CD14-positive monocyte (primary cell): ENCODE results near the gene ARHGEF25. TPM values are rescaled to one million over a fixed set of nuclear protein-coding genes. Genes with fewer than 3 reads are reported as not detected.

Experiments
- DNase-seq, 3 donors: peaks; one replicate each; pipeline ENCODE4 v3.0.0-alpha.2; 2011 to 2022
- H2AFZ ChIP-seq: 2 replicates; pipeline ENCODE4 v1.6.0; 2012; ENCODE audit warnings: mild to moderate bottlenecking, low read depth, low read length, inconsistent platforms; ENCODE audit not compliant: insufficient read depth, poor library complexity, severe bottlenecking
- H3K27ac ChIP-seq, 2 donors: 1 replicate in 1 of 2; 2 replicates in 1 of 2; pipeline ENCODE4 v1.5.1; 2012 to 2013; ENCODE audit warnings: low read length in 2 of 2, control low read depth in 1 of 2, inconsistent platforms in 1 of 2, low read depth in 1 of 2, mild to moderate bottlenecking in 1 of 2
- H3K27me3 ChIP-seq, 2 donors: one replicate each; pipeline versions ENCODE4 v1.6.0 to v1.6.1; 2011 to 2013; ENCODE audit warnings: low read length in 2 of 2; ENCODE audit not compliant: control insufficient read depth in 2 of 2, insufficient read depth in 2 of 2
- H3K36me3 ChIP-seq, 2 donors: replicated peaks in 1 of 2; 1 replicate in 1 of 2; 2 replicates in 1 of 2; pipeline versions ENCODE4 v1.5.1 to v1.6.1; 2012 to 2013; ENCODE audit warnings: low read length in 2 of 2, control low read depth in 1 of 2, inconsistent platforms in 1 of 2, mild to moderate bottlenecking in 1 of 2; ENCODE audit not compliant: insufficient read depth in 2 of 2, control insufficient read depth in 1 of 2
- H3K4me1 ChIP-seq, 2 donors: 1 replicate in 1 of 2; 2 replicates in 1 of 2; pipeline versions ENCODE4 v1.5.1 to v1.6.1; 2012 to 2013; ENCODE audit warnings: low read length in 2 of 2, control low read depth in 1 of 2, inconsistent platforms in 1 of 2, mild to moderate bottlenecking in 1 of 2, moderate library complexity in 1 of 2; ENCODE audit not compliant: insufficient read depth in 2 of 2, control insufficient read depth in 1 of 2
- H3K4me2 ChIP-seq: replicated peaks from 2 replicates; pipeline ENCODE3; 2012; ENCODE audit warnings: low read length, moderate library complexity, mild to moderate bottlenecking; ENCODE audit not compliant: poor library complexity, severe bottlenecking; ENCODE audit errors: extremely low read depth
- H3K4me3 ChIP-seq, 3 experiments: fragments of 200-600 bp in 1 of 3; sonication (generic) in 1 of 3; replicated peaks in 1 of 3; 1 replicate in 2 of 3; 2 replicates in 1 of 3; pipeline ENCODE4 v1.5.1; 2011 to 2013; ENCODE audit warnings: low read length in 3 of 3, mild to moderate bottlenecking in 3 of 3, control low read depth in 2 of 3, low read depth in 2 of 3, inconsistent platforms in 1 of 3, moderate library complexity in 1 of 3
- H3K79me2 ChIP-seq: 2 replicates; pipeline ENCODE4 v1.6.0; 2012; ENCODE audit warnings: mild to moderate bottlenecking, control low read depth, inconsistent platforms, low read length, moderate library complexity; ENCODE audit not compliant: insufficient read depth
- H3K9ac ChIP-seq: 2 replicates; pipeline ENCODE4 v1.6.0; 2017; ENCODE audit warnings: low read length, mild to moderate bottlenecking; ENCODE audit not compliant: insufficient read depth, poor library complexity, severe bottlenecking
- H3K9me3 ChIP-seq, 2 donors: replicated peaks in 1 of 2; 1 replicate in 1 of 2; 2 replicates in 1 of 2; pipeline versions ENCODE4 v1.5.1 to v1.6.1; 2012 to 2013; ENCODE audit warnings: low read length in 2 of 2, control low read depth in 1 of 2; ENCODE audit not compliant: control insufficient read depth in 1 of 2, insufficient read depth in 1 of 2
- H4K20me1 ChIP-seq: 2 replicates; pipeline ENCODE4 v1.6.0; 2012; ENCODE audit warnings: mild to moderate bottlenecking, low read length, control low read depth, moderate library complexity; ENCODE audit not compliant: insufficient read depth
- H3K27ac Mint-ChIP-seq, 7 donors: one replicate each; pipeline ENCODE4 v1.8.0; 2020; ENCODE audit warnings: mild to moderate bottlenecking in 7 of 7, mixed read lengths in 7 of 7, moderate library complexity in 6 of 7, inconsistent platforms in 2 of 7
- H3K27me3 Mint-ChIP-seq, 3 donors: one replicate each; pipeline ENCODE4 v1.8.0; 2021 to 2022; ENCODE audit warnings: low read depth in 3 of 3, mild to moderate bottlenecking in 3 of 3, mixed read lengths in 3 of 3, moderate library complexity in 3 of 3, inconsistent platforms in 1 of 3
- H3K36me3 Mint-ChIP-seq, 2 donors: one replicate each; pipeline ENCODE4 v1.8.0; 2020; ENCODE audit warnings: mixed read lengths in 2 of 2, inconsistent platforms in 1 of 2, mild to moderate bottlenecking in 1 of 2
- H3K4me1 Mint-ChIP-seq: one replicate; pipeline ENCODE4 v1.8.0; 2020; ENCODE audit warnings: mild to moderate bottlenecking, mixed read lengths
- H3K4me3 Mint-ChIP-seq, 2 donors: one replicate each; pipeline ENCODE4 v1.8.0; 2020; ENCODE audit warnings: mild to moderate bottlenecking in 2 of 2, mixed read lengths in 2 of 2, moderate library complexity in 1 of 2
- H3K9me3 Mint-ChIP-seq, 7 donors: one replicate each; pipeline ENCODE4 v1.8.0; 2020 to 2022; ENCODE audit warnings: mixed read lengths in 7 of 7, mild to moderate bottlenecking in 6 of 7, moderate library complexity in 6 of 7, inconsistent platforms in 2 of 7
- WGBS: methylation state at CpG from one replicate; pipeline ENCODE4 v1.1.5; 2013; ENCODE audit warnings: missing lambda C conversion rate; ENCODE audit not compliant: insufficient coverage; 5-methylcytosine and 5-hydroxymethylcytosine counted together
- intact Hi-C, 2 donors: fragments of 100-400 bp; cut with micrococcal nuclease; formaldehyde crosslinking; loops; one replicate each; pipeline versions ENCODE4 v1.15.0 to v1.15.1; 2023
- polyA plus RNA-seq, 3 donors: library from polyadenylated mRNA; depleted of rRNA in 1 of 3; unstranded in 2 of 3; stranded (reverse) in 1 of 3; fragments of 300-500 nt in 2 of 3; fragments of >200 nt in 1 of 3; fragmentation: Illumina TruSeq in 2 of 3; gene quantifications; 1 replicate in 2 of 3; 2 replicates in 1 of 3; pipeline ENCODE4 v1.2.3, GENCODE V29; 2012 to 2021
- TF ChIP-seq, protein P1 (sequence below): fragments of 200-600 bp; IDR thresholded peaks from one replicate; pipeline ENCODE4 v1.8.0; 2022; ENCODE audit warnings: antibody characterized with exemption, mild to moderate bottlenecking

The ARHGEF25 gene
- polyA plus RNA-seq, 3 donors = not detected

DNA sequence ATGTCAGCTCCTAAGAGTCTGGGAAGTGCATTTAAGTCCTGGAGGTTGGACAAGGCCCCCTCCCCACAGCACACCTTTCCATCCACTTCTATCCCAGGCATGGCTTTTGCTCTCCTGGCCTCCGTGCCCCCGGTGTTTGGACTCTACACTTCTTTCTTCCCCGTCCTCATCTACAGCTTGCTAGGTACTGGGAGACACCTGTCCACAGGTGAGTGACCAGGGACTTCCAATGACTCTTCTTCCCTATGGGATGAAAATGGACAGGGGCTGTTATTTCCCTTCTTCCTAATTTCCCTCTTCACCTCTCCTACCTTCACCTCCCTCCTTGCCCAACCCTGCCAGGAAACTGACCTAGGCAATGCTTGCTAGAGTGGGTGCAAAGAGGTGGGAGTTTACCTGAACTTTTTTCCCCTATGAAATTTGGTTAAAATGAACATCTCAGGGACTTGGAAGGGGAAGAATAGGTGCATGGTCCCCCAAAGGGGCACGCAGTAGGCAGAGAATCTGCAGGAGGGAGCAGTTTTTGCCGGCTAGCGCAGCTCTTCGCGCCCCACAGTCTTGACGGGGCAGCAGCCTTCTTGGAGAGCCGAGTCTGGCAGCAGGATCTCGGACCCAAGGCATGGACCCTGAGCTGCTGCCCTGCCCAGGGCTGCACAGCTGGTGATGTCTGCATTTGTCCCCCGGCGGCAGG, 9.2 kb downstream of the ARHGEF25 start:
- H3K4me1 Mint-ChIP-seq = peaks cover 25% of the 10 kb centered on the region
- peaks cover 89 to 96% (median 94%) of the 10 kb centered on the region in 3 donors for H3K27me3 Mint-ChIP-seq
- H3K9me3 Mint-ChIP-seq = peaks cover 0 to 27% (median 6%) of the 10 kb centered on the region in 7 donors
- H3K36me3 ChIP-seq = no peaks in the 10 kb centered on the region
- H4K20me1 ChIP-seq = no peaks in the 10 kb centered on the region
- peak overlapping the region; percentile 71 for H2AFZ ChIP-seq
- TF ChIP-seq, protein P1, sequence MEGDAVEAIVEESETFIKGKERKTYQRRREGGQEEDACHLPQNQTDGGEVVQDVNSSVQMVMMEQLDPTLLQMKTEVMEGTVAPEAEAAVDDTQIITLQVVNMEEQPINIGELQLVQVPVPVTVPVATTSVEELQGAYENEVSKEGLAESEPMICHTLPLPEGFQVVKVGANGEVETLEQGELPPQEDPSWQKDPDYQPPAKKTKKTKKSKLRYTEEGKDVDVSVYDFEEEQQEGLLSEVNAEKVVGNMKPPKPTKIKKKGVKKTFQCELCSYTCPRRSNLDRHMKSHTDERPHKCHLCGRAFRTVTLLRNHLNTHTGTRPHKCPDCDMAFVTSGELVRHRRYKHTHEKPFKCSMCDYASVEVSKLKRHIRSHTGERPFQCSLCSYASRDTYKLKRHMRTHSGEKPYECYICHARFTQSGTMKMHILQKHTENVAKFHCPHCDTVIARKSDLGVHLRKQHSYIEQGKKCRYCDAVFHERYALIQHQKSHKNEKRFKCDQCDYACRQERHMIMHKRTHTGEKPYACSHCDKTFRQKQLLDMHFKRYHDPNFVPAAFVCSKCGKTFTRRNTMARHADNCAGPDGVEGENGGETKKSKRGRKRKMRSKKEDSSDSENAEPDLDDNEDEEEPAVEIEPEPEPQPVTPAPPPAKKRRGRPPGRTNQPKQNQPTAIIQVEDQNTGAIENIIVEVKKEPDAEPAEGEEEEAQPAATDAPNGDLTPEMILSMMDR = no peak
- H3K27me3 ChIP-seq = peaks cover 43 to 93% of the 10 kb centered on the region in 2 donors
- H3K9ac ChIP-seq = no peak overlapping the region
- peak overlapping the region in 1 of 3 experiments; percentile 74 for H3K4me3 ChIP-seq
- H3K4me1 ChIP-seq = peaks cover 18 to 23% of the 10 kb centered on the region in 2 donors
- peak overlapping the region; percentile 73 to 93 for H3K4me3 Mint-ChIP-seq
- no peak overlapping the region for H3K27ac ChIP-seq
- no peak for DNase-seq
- H3K9me3 ChIP-seq = peaks cover 5 to 31% of the 10 kb centered on the region in 2 donors
- H3K4me2 ChIP-seq = peak overlapping the region; percentile 73
- H3K36me3 Mint-ChIP-seq = peaks cover 13 to 14% of the 10 kb centered on the region in 2 donors
- no peaks in the 10 kb centered on the region for H3K79me2 ChIP-seq
- 8% methylated on average over 12 of the region's 13 CpGs for WGBS
- intact Hi-C loops = loop anchor here in 1 of 2 donors (5.0 to 10.0 kb wide), 2 partner anchors 38 to 146 kb away; partner anchors contain the start of gene ARHGAP9
- H3K27ac Mint-ChIP-seq = no peak overlapping the region

DNA sequence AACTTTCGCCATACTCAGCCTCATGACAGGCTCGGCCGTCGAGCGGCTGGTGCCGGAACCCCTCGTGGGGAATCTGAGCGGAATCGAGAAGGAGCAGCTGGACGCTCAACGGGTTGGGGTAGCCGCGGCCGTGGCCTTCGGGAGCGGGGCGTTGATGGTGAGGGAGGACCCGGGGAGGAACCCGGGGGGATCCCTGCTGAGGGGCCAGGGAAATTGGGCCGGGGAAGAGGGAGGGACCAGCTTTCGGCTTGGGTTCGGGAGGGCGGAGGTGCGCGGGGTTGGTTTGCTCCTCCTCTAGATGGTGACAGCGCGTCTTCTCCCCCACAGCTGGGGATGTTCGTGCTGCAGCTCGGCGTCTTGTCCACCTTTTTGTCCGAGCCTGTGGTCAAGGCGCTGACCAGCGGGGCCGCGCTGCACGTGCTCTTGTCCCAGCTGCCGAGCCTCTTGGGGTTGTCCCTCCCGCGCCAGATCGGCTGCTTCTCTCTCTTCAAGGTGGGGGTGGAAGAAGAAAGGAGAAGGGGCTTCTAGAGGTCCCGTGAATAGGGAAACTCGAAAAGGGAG, 9.8 kb downstream of the ARHGEF25 start:
- Mint-ChIP-seq H3K27ac (peak overlapping the region in 2 of 7 donors; percentile 23 to 41), H3K36me3 (peaks cover 13 to 14% of the 10 kb centered on the region in 2 donors), H3K4me1 (peaks cover 25% of the 10 kb centered on the region), H3K27me3 (peaks cover 89 to 97% (median 94%) of the 10 kb centered on the region in 3 donors), H3K4me3 (peak overlapping the region; percentile 73 to 93), H3K9me3 (peaks cover 0 to 27% (median 6%) of the 10 kb centered on the region in 7 donors)
- Histone ChIP-seq H3K36me3 (no peaks in the 10 kb centered on the region), H3K27ac (no peak overlapping the region), H4K20me1 (no peaks in the 10 kb centered on the region), H2AFZ (peak overlapping the region; percentile 71), H3K9ac (peak overlapping the region; percentile 21), H3K4me3 (peak overlapping the region in 2 of 3 experiments; percentile 23 to 74), H3K9me3 (peaks cover 5 to 31% of the 10 kb centered on the region in 2 donors), H3K27me3 (peaks cover 47 to 97% of the 10 kb centered on the region in 2 donors), H3K79me2 (no peaks in the 10 kb centered on the region), H3K4me1 (peaks cover 18 to 23% of the 10 kb centered on the region in 2 donors), H3K4me2 (peak overlapping the region; percentile 73)
- under 1% methylated on average over 36 of the region's 42 CpGs for WGBS
- peak; percentile 18 to 30 (median 28) for DNase-seq
- TF ChIP-seq, protein P1 = no peak
- intact Hi-C loops = loop anchor here (1.0 to 10.0 kb wide), 3 partner anchors 37 to 146 kb away; partner anchors contain the start of gene ARHGAP9 (in 1 of the 2)
